ENCODE results near the gene AKAP13. TPM values are rescaled to one million over a fixed set of nuclear protein-coding genes. Genes with fewer than 3 reads are reported as not detected.

The AKAP13 gene
- polyA plus RNA-seq, 3 donors, result 47.9 to 99.7 (median 92.6) TPM

DNA sequence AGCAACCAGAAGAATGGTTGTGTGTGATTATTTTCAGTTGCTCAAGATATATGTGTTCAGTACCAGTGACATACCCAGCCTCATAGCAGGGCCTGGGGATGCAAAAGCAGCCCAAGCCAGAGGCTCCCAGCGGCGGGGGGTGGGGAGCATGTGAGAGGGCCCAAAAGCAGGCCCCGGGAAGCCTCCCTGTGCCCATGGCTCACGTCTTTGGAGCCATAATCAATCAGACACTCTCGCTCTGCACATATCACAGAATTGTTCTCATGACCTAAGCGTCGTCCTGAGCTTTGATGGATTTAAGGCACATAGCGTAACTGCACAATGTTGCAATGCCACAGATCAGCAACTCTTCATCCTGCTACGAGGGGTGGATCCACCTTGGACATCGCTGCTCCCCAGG is 393.6 kb downstream of the AKAP13 start:
- Mint-ChIP-seq H3K4me1 (peaks cover 6% of the 10 kb centered on the region), H3K4me3 (no peak overlapping the region), H3K27me3 (ENCODE audit: low read depth in 3 of 3) (peaks cover 0 to 4% (median 0%) of the 10 kb centered on the region in 3 donors), H3K27ac (no peak overlapping the region), H3K36me3 (no peaks in the 10 kb centered on the region), H3K9me3 (peaks cover 0 to 9% (median 5%) of the 10 kb centered on the region in 7 donors)
- Histone ChIP-seq H3K79me2 (ENCODE audit: insufficient read depth, low read length) (no peaks in the 10 kb centered on the region), H4K20me1 (ENCODE audit: insufficient read depth, low read length) (no peaks in the 10 kb centered on the region), H3K36me3 (replicated peaks in 1 of 2; ENCODE audit: control insufficient read depth in 1 of 2, insufficient read depth in 2 of 2, low read length in 2 of 2) (no peaks in the 10 kb centered on the region), H2AFZ (ENCODE audit: insufficient read depth, low read depth, low read length, poor library complexity, severe bottlenecking) (no peak overlapping the region), H3K4me3 (replicated peaks in 1 of 3; ENCODE audit: low read depth in 2 of 3, low read length in 3 of 3) (no peak overlapping the region), H3K27ac (ENCODE audit: low read depth in 1 of 2, low read length in 2 of 2) (no peak overlapping the region), H3K9ac (ENCODE audit: insufficient read depth, low read length, poor library complexity, severe bottlenecking) (no peak overlapping the region), H3K9me3 (replicated peaks in 1 of 2; ENCODE audit: control insufficient read depth in 1 of 2, insufficient read depth in 1 of 2, low read length in 2 of 2) (peaks cover 0 to 7% of the 10 kb centered on the region in 2 donors), H3K4me2 (replicated peaks; ENCODE audit: extremely low read depth, low read length, poor library complexity, severe bottlenecking) (no peak overlapping the region), H3K4me1 (ENCODE audit: control insufficient read depth in 1 of 2, insufficient read depth in 2 of 2, low read length in 2 of 2) (no peaks in the 10 kb centered on the region), H3K27me3 (ENCODE audit: control insufficient read depth in 2 of 2, insufficient read depth in 2 of 2, low read length in 2 of 2) (no peaks in the 10 kb centered on the region)
- 88% methylated on average over 8 of the region's 10 CpGs for WGBS (ENCODE audit: insufficient coverage)
- TF ChIP-seq CTCF (IDR thresholded peaks at IDR 0.05), result no peak
- intact Hi-C loops (cut with micrococcal nuclease), result no loop called here
- no peak for DNase-seq

DNA sequence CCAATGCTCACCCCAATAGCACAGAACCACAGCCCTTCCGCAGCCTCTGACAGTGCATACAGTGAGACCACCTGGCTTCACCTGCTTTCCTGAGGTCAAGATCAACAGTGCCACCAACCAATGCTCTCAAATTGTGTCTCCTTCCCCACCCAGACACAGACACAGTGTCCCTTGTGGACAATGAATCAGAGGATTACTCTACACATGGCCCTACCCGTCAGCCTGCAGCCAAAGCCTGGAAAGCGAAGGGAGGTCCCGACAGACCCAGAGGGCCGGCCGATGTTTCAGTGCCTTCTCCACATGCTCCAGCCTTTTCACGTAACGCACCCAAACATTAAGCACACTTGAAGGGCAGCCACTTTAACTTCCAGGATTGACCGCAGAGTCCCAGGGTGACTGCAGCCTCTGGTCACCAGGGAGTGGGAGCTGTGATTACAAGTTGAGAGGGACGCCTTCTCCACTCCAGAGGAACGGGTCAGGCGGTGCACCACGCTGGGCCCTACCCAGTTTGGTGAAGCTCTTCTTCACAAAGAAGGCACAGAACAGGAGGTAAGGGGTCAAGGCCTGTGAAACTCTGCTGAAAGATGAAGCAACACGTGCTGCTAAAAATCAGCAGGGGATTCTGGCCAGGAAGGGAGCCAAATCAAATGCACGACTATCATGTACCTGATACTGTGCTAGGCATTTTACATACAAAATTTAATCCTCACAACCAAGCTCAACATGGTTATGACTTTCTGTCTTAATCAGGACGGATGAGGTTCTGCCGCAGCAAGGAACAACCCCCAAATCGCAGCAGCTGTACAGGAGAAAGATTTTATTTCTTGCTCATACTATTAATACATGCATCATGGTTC is 397.1 kb downstream of the AKAP13 start:
- Mint-ChIP-seq H3K4me3 (no peak overlapping the region), H3K27me3 (ENCODE audit: low read depth in 3 of 3) (peaks cover 0 to 4% (median 2%) of the 10 kb centered on the region in 3 donors), H3K4me1 (peaks cover 7% of the 10 kb centered on the region), H3K9me3 (no peaks in the 10 kb centered on the region), H3K36me3 (no peaks in the 10 kb centered on the region), H3K27ac (no peak overlapping the region)
- TF ChIP-seq CTCF (IDR thresholded peaks at IDR 0.05), result no peak
- no peaks in the 10 kb centered on the region for H3K79me2 ChIP-seq (ENCODE audit: insufficient read depth, low read length)
- peaks cover 0 to 9% of the 10 kb centered on the region in 2 donors for H3K4me1 ChIP-seq (ENCODE audit: control insufficient read depth in 1 of 2, insufficient read depth in 2 of 2, low read length in 2 of 2)
- H2AFZ ChIP-seq (ENCODE audit: insufficient read depth, low read depth, low read length, poor library complexity, severe bottlenecking), result no peak overlapping the region
- intact Hi-C loops (cut with micrococcal nuclease), result no loop called here
- no peak overlapping the region for H3K9ac ChIP-seq (ENCODE audit: insufficient read depth, low read length, poor library complexity, severe bottlenecking)
- H3K27ac ChIP-seq (ENCODE audit: low read depth in 1 of 2, low read length in 2 of 2), result no peak overlapping the region
- H3K36me3 ChIP-seq (replicated peaks in 1 of 2; ENCODE audit: control insufficient read depth in 1 of 2, insufficient read depth in 2 of 2, low read length in 2 of 2), result no peaks in the 10 kb centered on the region
- H3K4me2 ChIP-seq (replicated peaks; ENCODE audit: extremely low read depth, low read length, poor library complexity, severe bottlenecking), result no peak overlapping the region
- no peaks in the 10 kb centered on the region for H4K20me1 ChIP-seq (ENCODE audit: insufficient read depth, low read length)
- no peak overlapping the region for H3K4me3 ChIP-seq (replicated peaks in 1 of 3; ENCODE audit: low read depth in 2 of 3, low read length in 3 of 3)
- no peaks in the 10 kb centered on the region for H3K9me3 ChIP-seq (replicated peaks in 1 of 2; ENCODE audit: control insufficient read depth in 1 of 2, insufficient read depth in 1 of 2, low read length in 2 of 2)
- DNase-seq, result no peak
- 98% methylated on average over 12 of the region's 18 CpGs for WGBS (ENCODE audit: insufficient coverage)
- no peaks in the 10 kb centered on the region for H3K27me3 ChIP-seq (ENCODE audit: control insufficient read depth in 2 of 2, insufficient read depth in 2 of 2, low read length in 2 of 2)
